Keratinocyte (primary cell): ENCODE data around the gene RBM42. TPM values are rescaled to one million over a fixed set of nuclear protein-coding genes. Genes with fewer than 3 reads are reported as not detected.

Source experiments
- DNase-seq: peaks from one replicate; pipeline ENCODE4 v3.0.0-alpha.2; 2011; ENCODE audit warnings: low read depth, missing footprints, low spot score
- FAIRE-seq: peaks from 2 replicates; lab custom pipeline; 2011; peaks lifted over from hg19 to GRCh38; lab: Jason Lieb, UNC
- H2AFZ ChIP-seq: 2 replicates; pipeline ENCODE4 v1.6.0; 2012; ENCODE audit warnings: low read length, control low read depth, inconsistent platforms; ENCODE audit not compliant: control insufficient read depth
- H3K27ac ChIP-seq: 2 replicates; pipeline ENCODE4 v1.5.1; 2011; ENCODE audit warnings: low read length; ENCODE audit not compliant: control insufficient read depth, insufficient read depth
- H3K27me3 ChIP-seq: 3 replicates; pipeline ENCODE4 v1.6.0; 2011; ENCODE audit warnings: low read length; ENCODE audit not compliant: control insufficient read depth, insufficient read depth; ENCODE audit errors: extremely low read depth
- H3K36me3 ChIP-seq, 2 experiments: 2 replicates in 1 of 2; 3 replicates in 1 of 2; pipeline ENCODE4 v1.5.1; 2011; ENCODE audit warnings: low read length in 2 of 2, mild to moderate bottlenecking in 1 of 2; ENCODE audit not compliant: control insufficient read depth in 2 of 2, insufficient read depth in 2 of 2; ENCODE audit errors: extremely low read depth in 1 of 2
- H3K4me1 ChIP-seq: 3 replicates; pipeline ENCODE4 v1.5.1; 2011; ENCODE audit warnings: low read length; ENCODE audit not compliant: control insufficient read depth, insufficient read depth; ENCODE audit errors: extremely low read depth
- H3K4me2 ChIP-seq: 3 replicates; pipeline ENCODE4 v1.6.0; 2011; ENCODE audit warnings: low read depth, low read length; ENCODE audit not compliant: control insufficient read depth, insufficient read depth; ENCODE audit errors: extremely low read depth
- H3K4me3 ChIP-seq, 3 experiments: fragments of 200-600 bp in 1 of 3; sonication (generic) in 1 of 3; 2 replicates in 2 of 3; 3 replicates in 1 of 3; pipeline ENCODE4 v1.5.1; 2011 to 2016; ENCODE audit warnings: low read length in 3 of 3, mild to moderate bottlenecking in 3 of 3, control low read depth in 2 of 3, inconsistent platforms in 1 of 3, low read depth in 1 of 3, mixed read lengths in 1 of 3, mixed run types in 1 of 3, moderate library complexity in 1 of 3; ENCODE audit not compliant: control insufficient read depth in 2 of 3, insufficient read depth in 2 of 3; ENCODE audit errors: extremely low read depth in 1 of 3
- H3K79me2 ChIP-seq: 2 replicates; pipeline ENCODE4 v1.6.0; 2012; ENCODE audit warnings: low read length; ENCODE audit not compliant: control insufficient read depth, insufficient read depth
- H3K9ac ChIP-seq: 3 replicates; pipeline ENCODE4 v1.6.0; 2011; ENCODE audit warnings: low read length; ENCODE audit not compliant: control insufficient read depth, insufficient read depth; ENCODE audit errors: extremely low read depth
- H3K9me1 ChIP-seq: 3 replicates; pipeline ENCODE4 v1.6.0; 2011; ENCODE audit warnings: low read length; ENCODE audit not compliant: control insufficient read depth, insufficient read depth; ENCODE audit errors: extremely low read depth
- H3K9me3 ChIP-seq: 2 replicates; pipeline ENCODE4 v1.5.1; 2012; ENCODE audit warnings: low read depth, low read length; ENCODE audit not compliant: control insufficient read depth
- H4K20me1 ChIP-seq: 3 replicates; pipeline ENCODE4 v1.6.0; 2011; ENCODE audit warnings: low read length; ENCODE audit not compliant: control insufficient read depth, insufficient read depth; ENCODE audit errors: extremely low read depth
- CTCF ChIP-seq, 3 experiments: IDR thresholded peaks in 1 of 3; conservative IDR thresholded peaks in 1 of 3; optimal IDR thresholded peaks in 1 of 3; 2 replicates in 2 of 3; 3 replicates in 1 of 3; pipeline versions ENCODE3 to v1.5.1; 2011; ENCODE audit warnings: low read length in 3 of 3, mild to moderate bottlenecking in 3 of 3, moderate library complexity in 2 of 3, control low read depth in 1 of 3, inconsistent platforms in 1 of 3; ENCODE audit not compliant: insufficient read depth in 2 of 3; ENCODE audit errors: extremely low read depth in 1 of 3
- EZH2 ChIP-seq: IDR thresholded peaks from one replicate; pipeline ENCODE4 v1.6.1; 2012; ENCODE audit warnings: inconsistent platforms, mild to moderate bottlenecking, low read length, moderate library complexity
- dilution Hi-C: fragments of 300-500 bp; cut with MboI; formaldehyde crosslinking; loops from one replicate; pipeline ENCODE4 v1.7.0; 2020; ENCODE audit warnings: low sequenced_read_pairs; ENCODE audit not compliant: extremely low pct_ligation_motif_present
- polyA plus RNA-seq, 5 experiments: library from polyadenylated mRNA; depleted of rRNA in 3 of 5; stranded (reverse) in 3 of 5; stranded (forward) in 1 of 5; unstranded in 1 of 5; fragments of >200 nt; gene quantifications; 1 replicate in 1 of 5; 2 replicates in 3 of 5; 3 replicates in 1 of 5; pipeline versions ENCODE4 v1.2.1 to v1.2.3, GENCODE V29; 2011 to 2012; ENCODE audit warnings: missing spikeins in 2 of 5, low read depth in 1 of 5, low replicate concordance in 1 of 5

The RBM42 gene
- polyA plus RNA-seq, 1 donor (not counting 4 experiments of a cell fraction or from before 2014, with no cell fraction given): 29.8 TPM

GRCh38 chr19:35642312-35642711 lies 13.5 kb downstream of the RBM42 start:
- H3K27ac ChIP-seq: no peak overlapping the region
- H3K36me3 ChIP-seq: peaks cover 2 to 4% of the 10 kb centered on the region in 2 experiments
- H3K4me1 ChIP-seq: peaks cover 15% of the 10 kb centered on the region
- no peak for DNase-seq
- FAIRE-seq: no peak
- H3K9me1 ChIP-seq: no peaks in the 10 kb centered on the region
- no peaks in the 10 kb centered on the region for H3K79me2 ChIP-seq
- H3K9me3 ChIP-seq: no peaks in the 10 kb centered on the region
- no peak overlapping the region for H2AFZ ChIP-seq
- TF ChIP-seq CTCF (optimal IDR thresholded peaks at IDR 0.05 in 1 of 3, IDR thresholded peaks at IDR 0.05 in 1 of 3, conservative IDR thresholded peaks at IDR 0.05 in 1 of 3; ENCODE audit: extremely low read depth in 1 of 3, insufficient read depth in 2 of 3, low read length in 3 of 3): no peak
- TF ChIP-seq EZH2: no peak
- no peak overlapping the region for H3K9ac ChIP-seq
- H3K4me2 ChIP-seq: no peak overlapping the region
- dilution Hi-C loops: no loop called here
- no peaks in the 10 kb centered on the region for H3K27me3 ChIP-seq
- no peaks in the 10 kb centered on the region for H4K20me1 ChIP-seq
- no peak overlapping the region for H3K4me3 ChIP-seq

GRCh38 chr19:35642798-35643254 lies 14.0 kb downstream of the RBM42 start:
- Histone ChIP-seq H3K36me3 (peaks cover 0 to 2% of the 10 kb centered on the region in 2 experiments), H3K79me2 (no peaks in the 10 kb centered on the region), H3K4me3 (peak overlapping the region; percentile 41 to 80 (median 78)), H3K27me3 (no peaks in the 10 kb centered on the region), H3K9me3 (no peaks in the 10 kb centered on the region), H3K4me2 (peak overlapping the region; percentile 96), H3K4me1 (peaks cover 15% of the 10 kb centered on the region), H2AFZ (peak overlapping the region; percentile 98), H3K9ac (peak overlapping the region; percentile 76), H4K20me1 (no peaks in the 10 kb centered on the region), H3K9me1 (no peaks in the 10 kb centered on the region), H3K27ac (no peak overlapping the region)
- TF ChIP-seq EZH2: no peak
- TF ChIP-seq CTCF (optimal IDR thresholded peaks at IDR 0.05 in 1 of 3, IDR thresholded peaks at IDR 0.05 in 1 of 3, conservative IDR thresholded peaks at IDR 0.05 in 1 of 3; ENCODE audit: extremely low read depth in 1 of 3, insufficient read depth in 2 of 3, low read length in 3 of 3): no peak
- FAIRE-seq: no peak
- dilution Hi-C loops: no loop called here
- DNase-seq: no peak
